ENCODE results near the gene EMP2. TPM values are rescaled to one million over a fixed set of nuclear protein-coding genes. Genes with fewer than 3 reads are reported as not detected.

Gene EMP2
- polyA plus RNA-seq, 1 donor from 2014 or later: 0.14 TPM

- Histone ChIP-seq H3K9ac (ENCODE audit: low read length) (no peak overlapping the region), H3K27me3 (ENCODE audit: insufficient read depth, low read depth, low read length) (no peaks in the 10 kb centered on the region), H3K4me3 (ENCODE audit: low read length) (no peak overlapping the region), H3K36me3 (ENCODE audit: insufficient read depth, low read length) (no peaks in the 10 kb centered on the region), H3K9me2 (ENCODE audit: insufficient read depth, low read length) (no peaks in the 10 kb centered on the region), H3F3A (ENCODE audit: insufficient read depth, low read length, poor library complexity, severe bottlenecking) (no peaks in the 10 kb centered on the region), H3K4me2 (ENCODE audit: low read length) (no peak overlapping the region), H2AFZ (ENCODE audit: low read depth, low read length) (no peak overlapping the region), H3K27ac (ENCODE audit: low read length) (no peak overlapping the region), H3K79me2 (replicated peaks; ENCODE audit: insufficient read depth, low read length) (no peaks in the 10 kb centered on the region), H3K9me3 (ENCODE audit: low read length) (no peaks in the 10 kb centered on the region), H4K20me1 (ENCODE audit: insufficient read depth) (no peaks in the 10 kb centered on the region)
- TF ChIP-seq, protein P1, sequence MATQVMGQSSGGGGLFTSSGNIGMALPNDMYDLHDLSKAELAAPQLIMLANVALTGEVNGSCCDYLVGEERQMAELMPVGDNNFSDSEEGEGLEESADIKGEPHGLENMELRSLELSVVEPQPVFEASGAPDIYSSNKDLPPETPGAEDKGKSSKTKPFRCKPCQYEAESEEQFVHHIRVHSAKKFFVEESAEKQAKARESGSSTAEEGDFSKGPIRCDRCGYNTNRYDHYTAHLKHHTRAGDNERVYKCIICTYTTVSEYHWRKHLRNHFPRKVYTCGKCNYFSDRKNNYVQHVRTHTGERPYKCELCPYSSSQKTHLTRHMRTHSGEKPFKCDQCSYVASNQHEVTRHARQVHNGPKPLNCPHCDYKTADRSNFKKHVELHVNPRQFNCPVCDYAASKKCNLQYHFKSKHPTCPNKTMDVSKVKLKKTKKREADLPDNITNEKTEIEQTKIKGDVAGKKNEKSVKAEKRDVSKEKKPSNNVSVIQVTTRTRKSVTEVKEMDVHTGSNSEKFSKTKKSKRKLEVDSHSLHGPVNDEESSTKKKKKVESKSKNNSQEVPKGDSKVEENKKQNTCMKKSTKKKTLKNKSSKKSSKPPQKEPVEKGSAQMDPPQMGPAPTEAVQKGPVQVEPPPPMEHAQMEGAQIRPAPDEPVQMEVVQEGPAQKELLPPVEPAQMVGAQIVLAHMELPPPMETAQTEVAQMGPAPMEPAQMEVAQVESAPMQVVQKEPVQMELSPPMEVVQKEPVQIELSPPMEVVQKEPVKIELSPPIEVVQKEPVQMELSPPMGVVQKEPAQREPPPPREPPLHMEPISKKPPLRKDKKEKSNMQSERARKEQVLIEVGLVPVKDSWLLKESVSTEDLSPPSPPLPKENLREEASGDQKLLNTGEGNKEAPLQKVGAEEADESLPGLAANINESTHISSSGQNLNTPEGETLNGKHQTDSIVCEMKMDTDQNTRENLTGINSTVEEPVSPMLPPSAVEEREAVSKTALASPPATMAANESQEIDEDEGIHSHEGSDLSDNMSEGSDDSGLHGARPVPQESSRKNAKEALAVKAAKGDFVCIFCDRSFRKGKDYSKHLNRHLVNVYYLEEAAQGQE (IDR thresholded peaks at IDR 0.05; ENCODE audit: borderline replicate concordance): no peak
- no peak for TF ChIP-seq MXI1 (conservative IDR thresholded peaks at IDR 0.05; ENCODE audit: poor library complexity, severe bottlenecking)
- TF ChIP-seq, protein P2, sequence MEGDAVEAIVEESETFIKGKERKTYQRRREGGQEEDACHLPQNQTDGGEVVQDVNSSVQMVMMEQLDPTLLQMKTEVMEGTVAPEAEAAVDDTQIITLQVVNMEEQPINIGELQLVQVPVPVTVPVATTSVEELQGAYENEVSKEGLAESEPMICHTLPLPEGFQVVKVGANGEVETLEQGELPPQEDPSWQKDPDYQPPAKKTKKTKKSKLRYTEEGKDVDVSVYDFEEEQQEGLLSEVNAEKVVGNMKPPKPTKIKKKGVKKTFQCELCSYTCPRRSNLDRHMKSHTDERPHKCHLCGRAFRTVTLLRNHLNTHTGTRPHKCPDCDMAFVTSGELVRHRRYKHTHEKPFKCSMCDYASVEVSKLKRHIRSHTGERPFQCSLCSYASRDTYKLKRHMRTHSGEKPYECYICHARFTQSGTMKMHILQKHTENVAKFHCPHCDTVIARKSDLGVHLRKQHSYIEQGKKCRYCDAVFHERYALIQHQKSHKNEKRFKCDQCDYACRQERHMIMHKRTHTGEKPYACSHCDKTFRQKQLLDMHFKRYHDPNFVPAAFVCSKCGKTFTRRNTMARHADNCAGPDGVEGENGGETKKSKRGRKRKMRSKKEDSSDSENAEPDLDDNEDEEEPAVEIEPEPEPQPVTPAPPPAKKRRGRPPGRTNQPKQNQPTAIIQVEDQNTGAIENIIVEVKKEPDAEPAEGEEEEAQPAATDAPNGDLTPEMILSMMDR (IDR thresholded peaks at IDR 0.05; ENCODE audit: poor library complexity, severe bottlenecking): no peak
- no peak for TF ChIP-seq EP300 (conservative IDR thresholded peaks at IDR 0.05; ENCODE audit: poor library complexity, severe bottlenecking)
- TF ChIP-seq TAF1 (IDR thresholded peaks at IDR 0.05; ENCODE audit: low read depth): no peak
- TF ChIP-seq POLR2AphosphoS5 (IDR thresholded peaks at IDR 0.05): no peak
- no peak for TF ChIP-seq EZH2 (IDR thresholded peaks at IDR 0.05; ENCODE audit: borderline replicate concordance, insufficient read depth, low read length, poor library complexity, severe bottlenecking)
- TF ChIP-seq SMC3 (conservative IDR thresholded peaks at IDR 0.05; ENCODE audit: poor library complexity): no peak
- no peak for TF ChIP-seq RAD21 (conservative IDR thresholded peaks at IDR 0.05)
These were observed 36.6 kb upstream of the EMP2 start for GRCh38 chr16:10616756-10617640.

GRCh38 chr16:10616419-10616755 is 36.0 kb upstream of the EMP2 start:
- Histone ChIP-seq H3K36me3 (ENCODE audit: insufficient read depth, low read length) (no peaks in the 10 kb centered on the region), H3K9me2 (ENCODE audit: insufficient read depth, low read length) (no peaks in the 10 kb centered on the region), H2AFZ (ENCODE audit: low read depth, low read length) (no peak overlapping the region), H3K9me3 (ENCODE audit: low read length) (no peaks in the 10 kb centered on the region), H3K27ac (ENCODE audit: low read length) (no peak overlapping the region), H4K20me1 (ENCODE audit: insufficient read depth) (no peaks in the 10 kb centered on the region), H3K4me2 (ENCODE audit: low read length) (no peak overlapping the region), H3K27me3 (ENCODE audit: insufficient read depth, low read depth, low read length) (no peaks in the 10 kb centered on the region), H3K9ac (ENCODE audit: low read length) (no peak overlapping the region), H3F3A (ENCODE audit: insufficient read depth, low read length, poor library complexity, severe bottlenecking) (no peaks in the 10 kb centered on the region), H3K79me2 (replicated peaks; ENCODE audit: insufficient read depth, low read length) (no peaks in the 10 kb centered on the region), H3K4me3 (ENCODE audit: low read length) (no peak overlapping the region)
- TF ChIP-seq, protein P2 (IDR thresholded peaks at IDR 0.05; ENCODE audit: poor library complexity, severe bottlenecking): no peak
- TF ChIP-seq, protein P1 (IDR thresholded peaks at IDR 0.05; ENCODE audit: borderline replicate concordance): no peak
- no peak for TF ChIP-seq SMC3 (conservative IDR thresholded peaks at IDR 0.05; ENCODE audit: poor library complexity)
- TF ChIP-seq TAF1 (IDR thresholded peaks at IDR 0.05; ENCODE audit: low read depth): no peak
- TF ChIP-seq EP300 (conservative IDR thresholded peaks at IDR 0.05; ENCODE audit: poor library complexity, severe bottlenecking): no peak
- TF ChIP-seq MXI1 (conservative IDR thresholded peaks at IDR 0.05; ENCODE audit: poor library complexity, severe bottlenecking): no peak
- TF ChIP-seq RAD21 (conservative IDR thresholded peaks at IDR 0.05): no peak
- TF ChIP-seq EZH2 (IDR thresholded peaks at IDR 0.05; ENCODE audit: borderline replicate concordance, insufficient read depth, low read length, poor library complexity, severe bottlenecking): no peak
- TF ChIP-seq POLR2AphosphoS5 (IDR thresholded peaks at IDR 0.05): no peak

All from neural cell (in vitro differentiated cells).